Activated CD8-positive, alpha-beta memory T cell treated with anti-CD3 and anti-CD28 coated beads, Interleukin-2, amount 50 U/mL, for 1 hour (primary cell): ENCODE results near the gene RFTN1.
"Not testable (repeated sequence)": the region's sequence is repeated elsewhere in the genome, so short reads cannot be mapped to it uniquely, and the experiment has no call there.

Source experiments
- DNase-seq: peaks from one replicate; pipeline ENCODE4 v3.0.0-alpha.2; 2020; ENCODE audit errors: extremely low read depth

Gene RFTN1

GRCh38 chr3:16507578-16508242, 5.8 kb downstream of the RFTN1 start:
- DNase-seq: no peak

GRCh38 chr3:16506884-16507577, 6.5 kb downstream of the RFTN1 start:
- no peak for DNase-seq

DNA sequence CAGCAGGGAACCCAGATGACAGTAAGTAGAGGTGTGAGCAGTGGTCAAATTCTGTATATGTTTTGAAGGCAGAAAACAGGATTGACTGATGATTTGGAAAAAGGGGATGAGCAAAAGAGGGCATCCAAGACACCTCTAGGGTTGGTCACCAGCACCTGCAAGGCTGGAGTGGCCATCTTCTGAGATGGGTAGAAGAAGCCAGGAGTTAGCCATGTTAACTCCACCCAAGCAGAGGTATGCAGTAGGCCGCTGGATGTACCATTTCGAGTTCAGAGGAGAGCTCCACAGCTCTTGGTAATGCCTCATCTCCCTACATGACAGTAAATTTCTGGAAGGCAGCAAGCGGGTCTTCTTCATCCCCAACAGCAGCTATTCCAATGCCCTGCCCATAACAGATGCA, 7.0 kb downstream of the RFTN1 start:
- no peak for DNase-seq

GRCh38 chr3:16504692-16505091, 8.8 kb downstream of the RFTN1 start:
- DNase-seq: no peak

GRCh38 chr3:16504242-16504641, 9.3 kb downstream of the RFTN1 start:
- DNase-seq: no peak

- DNase-seq: no peak
Measured at GRCh38 chr3:16503191-16503776, 10.2 kb downstream of the RFTN1 start.

- DNase-seq: no peak
Measured at GRCh38 chr3:16502347-16502908, 11.1 kb downstream of the RFTN1 start.

GRCh38 chr3:16501376-16501775, 12.1 kb downstream of the RFTN1 start:
- no peak for DNase-seq

DNA sequence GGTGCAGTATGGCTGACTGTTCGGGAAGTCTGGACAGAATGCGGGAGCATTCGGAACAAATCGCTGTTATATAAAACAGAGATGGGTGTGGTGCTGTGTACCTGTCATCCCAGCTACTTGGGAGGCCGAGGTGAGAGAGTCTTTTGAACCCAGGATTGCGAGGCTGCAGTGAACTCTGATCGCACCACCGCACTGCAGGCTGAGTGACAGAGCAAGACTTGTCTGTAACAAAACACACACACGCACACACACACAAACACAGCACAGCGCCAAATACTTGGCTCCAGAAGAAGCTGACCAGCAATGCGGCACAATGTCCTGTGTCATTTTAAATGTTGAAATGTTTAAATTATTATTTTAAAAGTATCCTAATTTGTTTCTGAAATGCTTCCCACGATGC, 12.6 kb downstream of the RFTN1 start:
- no peak for DNase-seq

GRCh38 chr3:16500093-16500492, 13.4 kb downstream of the RFTN1 start:
- DNase-seq: no peak

DNA sequence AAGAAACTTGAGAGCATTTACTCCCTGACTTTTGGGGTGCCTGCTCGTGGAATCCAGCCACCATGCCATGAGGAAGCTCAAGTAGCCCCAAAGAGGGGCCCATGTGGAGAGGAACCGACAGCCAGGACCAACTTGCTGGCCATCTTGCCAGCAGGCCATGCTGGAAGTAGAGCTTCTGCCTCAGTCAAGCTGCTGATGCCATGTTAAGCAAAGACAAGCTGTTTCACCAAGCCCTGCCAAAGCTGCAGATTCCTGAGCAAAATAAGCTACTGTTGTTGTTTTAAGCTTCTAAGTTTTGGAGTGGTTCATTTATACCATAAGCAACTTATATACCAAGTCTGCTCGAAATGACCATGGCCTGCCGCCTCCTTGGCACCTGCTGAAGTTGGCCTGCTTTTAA, 14.1 kb downstream of the RFTN1 start:
- DNase-seq: no peak

GRCh38 chr3:16498130-16498890, 15.2 kb downstream of the RFTN1 start:
- DNase-seq: no peak

DNA sequence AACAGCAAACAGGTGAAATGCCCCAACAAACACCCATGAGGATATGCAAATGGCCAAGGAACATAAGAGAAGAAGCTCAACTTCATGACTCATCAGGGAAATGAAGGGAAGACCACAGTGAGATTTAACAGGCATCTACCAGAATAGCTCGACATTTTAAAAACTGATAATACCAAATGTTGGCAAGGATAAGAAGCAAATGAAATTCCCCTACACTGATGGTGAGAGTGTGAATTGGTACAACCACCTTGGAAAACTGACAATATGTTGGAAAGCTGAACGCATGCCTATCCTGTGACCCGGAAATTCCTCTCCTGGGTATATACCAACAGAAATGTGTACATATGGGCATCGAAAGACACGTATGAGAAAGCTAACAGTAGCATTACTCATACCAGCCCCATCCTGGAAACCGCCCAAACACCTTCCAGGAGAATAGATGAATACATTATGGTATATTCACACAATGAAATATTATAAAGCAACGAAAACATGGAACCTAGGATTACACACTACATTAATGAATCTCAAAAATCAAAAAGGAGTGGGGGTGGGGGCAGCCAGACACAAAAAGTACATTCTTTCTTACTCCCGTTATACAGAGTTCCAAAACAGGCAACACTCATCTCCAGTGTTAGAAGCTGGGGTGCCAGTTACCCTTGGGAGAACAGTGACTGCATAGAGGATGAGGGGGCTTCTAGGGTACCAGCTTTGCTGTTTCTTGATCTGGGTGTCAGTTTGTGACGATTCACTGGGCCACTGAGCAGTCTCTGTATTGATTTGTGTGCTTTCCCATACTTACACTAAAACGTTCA, 16.9 kb downstream of the RFTN1 start:
- no peak for DNase-seq

DNA sequence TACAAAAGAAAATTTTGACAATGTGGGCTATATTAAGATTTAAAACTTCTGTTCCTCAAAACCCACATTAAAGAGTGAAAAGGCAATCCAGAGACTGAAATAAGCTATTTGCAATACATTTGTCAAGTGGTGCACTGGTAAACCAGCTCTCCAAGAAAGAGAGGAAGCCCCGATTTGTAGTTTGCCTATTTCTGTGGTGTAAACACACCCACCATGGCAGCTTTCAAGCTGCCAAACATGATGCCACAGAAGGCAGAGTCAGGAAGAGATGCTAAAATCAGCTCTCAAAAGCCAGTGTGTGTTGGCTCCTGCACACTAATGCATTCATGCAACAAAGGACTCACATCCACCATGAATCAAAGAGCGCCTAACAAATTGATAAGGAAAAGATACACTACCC, 17.5 kb downstream of the RFTN1 start:
- no peak for DNase-seq

- no peak for DNase-seq
Measured at GRCh38 chr3:16494814-16495431, 18.6 kb downstream of the RFTN1 start.

GRCh38 chr3:16494094-16494493, 19.4 kb downstream of the RFTN1 start:
- DNase-seq: no peak

DNA sequence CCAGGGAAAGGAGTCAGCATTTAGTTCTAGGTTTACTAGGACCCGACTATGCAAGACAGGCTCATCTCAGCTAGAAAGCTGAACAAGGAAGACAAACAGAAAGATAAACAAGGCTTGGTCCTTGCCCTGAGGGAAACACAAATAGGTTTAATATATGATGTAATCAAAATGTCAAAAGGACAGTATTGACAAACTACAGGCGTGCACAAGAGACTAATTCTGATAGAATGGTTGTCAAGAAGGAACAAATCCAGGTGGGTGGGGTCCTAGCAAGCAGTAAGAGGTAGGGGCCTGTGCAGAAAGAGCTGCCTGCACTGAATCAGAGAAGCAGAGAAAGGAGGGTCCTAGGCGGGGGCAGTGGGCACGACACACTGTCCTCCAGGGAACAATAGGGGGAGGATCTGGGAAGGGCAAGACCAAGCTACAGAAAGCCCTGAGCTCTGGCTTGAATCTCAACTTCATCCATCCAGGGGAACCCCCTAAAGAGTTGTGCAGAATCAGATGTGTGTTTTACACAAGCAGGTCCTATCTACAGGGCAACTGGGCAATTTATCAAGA, 23.4 kb downstream of the RFTN1 start:
- DNase-seq: no peak

GRCh38 chr3:16489326-16490061, 24.0 kb downstream of the RFTN1 start:
- DNase-seq: not testable (repeated sequence)

GRCh38 chr3:16488637-16489036, 24.9 kb downstream of the RFTN1 start:
- DNase-seq: no peak
